MCF 10A (cell line): ENCODE results near the gene PDE4D. TPM values are rescaled to one million over a fixed set of nuclear protein-coding genes. Genes with fewer than 3 reads are reported as not detected.
A peak's percentile ranks its signal among the peaks of the same experiment; 100 is the strongest.

Experiments used
- BruUV-seq: library from RNA; stranded (reverse); fragments of 400-500 nt; replicated peaks from 2 replicates; lab custom pipeline; 2021; lab: Mats Ljungman, UMichigan
- CTCF ChIA-PET: fragments of 300-600 bp; sonication (Branson Sonifier 250); formaldehyde crosslinking; extraction: SDS; loops from one replicate; lab custom pipeline; 2021; ENCODE audit warnings: antibody characterized with exemption, inconsistent platforms; lab: Yijun Ruan, JAX
- POLR2A ChIA-PET: fragments of 300-600, 350-650 bp; sonication (Branson Sonifier 250); formaldehyde crosslinking; extraction: SDS; loops from one replicate; lab custom pipeline; 2020; ENCODE audit warnings: antibody characterized with exemption, inconsistent platforms; lab: Yijun Ruan, JAX
- DNase-seq: peaks from one replicate; pipeline ENCODE4 v3.0.0-alpha.2; 2018; ENCODE audit not compliant: unreplicated experiment
- H3K27ac Mint-ChIP-seq: one replicate; pipeline ENCODE4 v1.8.0; 2022; ENCODE audit warnings: mild to moderate bottlenecking, low read depth, mixed read lengths; ENCODE audit not compliant: unreplicated experiment
- H3K27me3 Mint-ChIP-seq: one replicate; pipeline ENCODE4 v1.8.0; 2022; ENCODE audit warnings: mixed read lengths; ENCODE audit not compliant: insufficient read depth, unreplicated experiment
- H3K36me3 Mint-ChIP-seq: one replicate; pipeline ENCODE4 v1.8.0; 2022; ENCODE audit warnings: mild to moderate bottlenecking, moderate library complexity, mixed read lengths; ENCODE audit not compliant: insufficient read depth, unreplicated experiment
- H3K4me1 Mint-ChIP-seq: one replicate; pipeline ENCODE4 v1.8.0; 2022; ENCODE audit warnings: mixed read lengths; ENCODE audit not compliant: insufficient read depth, unreplicated experiment
- H3K4me3 Mint-ChIP-seq: one replicate; pipeline ENCODE4 v1.8.0; 2022; ENCODE audit warnings: mild to moderate bottlenecking, moderate library complexity, mixed read lengths; ENCODE audit not compliant: unreplicated experiment
- H3K9me3 Mint-ChIP-seq: one replicate; pipeline ENCODE4 v1.8.0; 2022; ENCODE audit warnings: mixed read lengths; ENCODE audit not compliant: unreplicated experiment
- CTCF ChIP-seq: fragments of 200-600 bp; IDR thresholded peaks from one replicate; pipeline ENCODE4 v1.8.0; 2022; ENCODE audit warnings: antibody characterized with exemption, mild to moderate bottlenecking; ENCODE audit not compliant: unreplicated experiment
- intact Hi-C: fragments of 100-400 bp; cut with micrococcal nuclease; formaldehyde crosslinking; loops from 2 replicates; pipeline ENCODE4 v1.14.1; 2022
- total RNA-seq: library from RNA; stranded (reverse); gene quantifications from 2 replicates; pipeline ENCODE4 v1.2.3, GENCODE V29; 2022

The PDE4D gene
- total RNA-seq, 1 experiment from 2014 or later = 85.0 TPM

- POLR2A ChIA-PET = no interaction called here
- Mint-ChIP-seq H3K4me1 (peaks cover 6% of the 10 kb centered on the region), H3K27ac (peak overlapping the region; percentile 52), H3K9me3 (no peaks in the 10 kb centered on the region), H3K27me3 (no peaks in the 10 kb centered on the region), H3K36me3 (peaks cover 7% of the 10 kb centered on the region), H3K4me3 (no peak overlapping the region)
- DNase-seq = peak; percentile 26
- no TSS peak for BruUV-seq
- CTCF ChIA-PET = interaction anchor here (1.7 kb wide), 1 partner anchor 15 kb away, joined by 9 read pairs; no protein-coding TSS in a partner anchor
- no peak for TF ChIP-seq CTCF
- intact Hi-C loops = no loop called here
These were observed 735.4 kb downstream of the PDE4D start for GRCh38 chr5:59158165-59158564.

- DNase-seq = no peak
- ChIA-PET CTCF (interaction anchor here (0.6 to 1.7 kb wide), 3 partner anchors 16 to 699 kb away, joined by 3 to 9 read pairs (median 3); no protein-coding TSS in a partner anchor), POLR2A (interaction anchor here (0.6 kb wide), 1 partner anchor 160 kb away, joined by 3 read pairs; no protein-coding TSS in a partner anchor)
- Mint-ChIP-seq H3K4me1 (peaks cover 6% of the 10 kb centered on the region), H3K27me3 (no peaks in the 10 kb centered on the region), H3K27ac (no peak overlapping the region), H3K36me3 (peaks cover 5% of the 10 kb centered on the region), H3K4me3 (no peak overlapping the region), H3K9me3 (no peaks in the 10 kb centered on the region)
- intact Hi-C loops = no loop called here
- no peak for TF ChIP-seq CTCF
- BruUV-seq = no TSS peak
These were observed 736.5 kb downstream of the PDE4D start for GRCh38 chr5:59157068-59157467.

- Mint-ChIP-seq H3K4me1 (peaks cover 5% of the 10 kb centered on the region), H3K9me3 (no peaks in the 10 kb centered on the region), H3K27ac (no peak overlapping the region), H3K36me3 (peaks cover 7% of the 10 kb centered on the region), H3K27me3 (no peaks in the 10 kb centered on the region), H3K4me3 (no peak overlapping the region)
- no peak for TF ChIP-seq CTCF
- ChIA-PET CTCF (no interaction called here), POLR2A (no interaction called here)
- no TSS peak for BruUV-seq
- no peak for DNase-seq
- intact Hi-C loops = no loop called here
These were observed 740.8 kb downstream of the PDE4D start for GRCh38 chr5:59152701-59153245.

- CTCF ChIA-PET = interaction anchor here (0.6 to 1.4 kb wide), 9 partner anchors 14 to 416 kb away, joined by 3 to 5 read pairs (median 3); no protein-coding TSS in a partner anchor
- peaks cover 7% of the 10 kb centered on the region for H3K36me3 Mint-ChIP-seq
- intact Hi-C loops = no loop called here
- no peaks in the 10 kb centered on the region for H3K27me3 Mint-ChIP-seq
- no peak overlapping the region for H3K4me3 Mint-ChIP-seq
- peaks cover 5% of the 10 kb centered on the region for H3K4me1 Mint-ChIP-seq
- H3K27ac Mint-ChIP-seq = no peak overlapping the region
- TF ChIP-seq CTCF = no peak
- no TSS peak for BruUV-seq
- POLR2A ChIA-PET = no interaction called here
- no peak for DNase-seq
- H3K9me3 Mint-ChIP-seq = no peaks in the 10 kb centered on the region
These were observed 742.2 kb downstream of the PDE4D start for GRCh38 chr5:59151162-59151889.
